ENCODE results near the gene LRP3. TPM values are rescaled to one million over a fixed set of nuclear protein-coding genes. Genes with fewer than 3 reads are reported as not detected.
"Not testable (repeated sequence)": the region's sequence is repeated elsewhere in the genome, so short reads cannot be mapped to it uniquely, and the experiment has no call there.

The LRP3 gene
- total RNA-seq, 6 donors from 2014 or later = 8.2 to 29.7 (median 19.0) TPM

DNA sequence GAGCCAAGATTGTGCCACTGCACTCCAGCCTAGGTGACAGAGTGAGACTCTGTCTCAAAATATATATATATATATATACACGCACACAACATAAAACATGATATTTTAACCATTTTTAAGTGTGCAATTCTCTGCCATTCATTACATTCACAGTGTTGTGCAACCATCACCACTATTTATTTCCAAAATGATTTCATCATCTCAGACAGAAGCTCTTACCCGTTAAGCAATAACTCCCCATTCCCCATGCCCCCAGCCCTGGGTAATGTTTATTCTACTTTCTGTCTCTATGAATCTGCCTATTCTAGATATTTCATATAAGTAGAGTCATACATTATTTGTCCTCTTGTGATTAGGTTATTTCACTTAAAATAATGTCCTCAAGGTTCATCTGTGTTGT lies 42.0 kb upstream of the LRP3 start:
- Histone ChIP-seq H3K27me3 (no peaks in the 10 kb centered on the region), H3K36me3 (no peaks in the 10 kb centered on the region), H3K4me3 (no peak overlapping the region), H3K9me3 (no peaks in the 10 kb centered on the region), H3K27ac (no peak overlapping the region), H3K4me1 (peaks cover 0 to 6% (median 0%) of the 10 kb centered on the region in 4 donors)
- WGBS, 2 donors = 30 to 74% methylated on average over 2 of the region's 2 CpGs
- TF ChIP-seq EP300 (IDR thresholded peaks at IDR 0.05) (no peak), POLR2A (IDR thresholded peaks at IDR 0.05) (no peak), POLR2AphosphoS5 (IDR thresholded peaks at IDR 0.05) (no peak)
- TF ChIP-seq, protein P1, sequence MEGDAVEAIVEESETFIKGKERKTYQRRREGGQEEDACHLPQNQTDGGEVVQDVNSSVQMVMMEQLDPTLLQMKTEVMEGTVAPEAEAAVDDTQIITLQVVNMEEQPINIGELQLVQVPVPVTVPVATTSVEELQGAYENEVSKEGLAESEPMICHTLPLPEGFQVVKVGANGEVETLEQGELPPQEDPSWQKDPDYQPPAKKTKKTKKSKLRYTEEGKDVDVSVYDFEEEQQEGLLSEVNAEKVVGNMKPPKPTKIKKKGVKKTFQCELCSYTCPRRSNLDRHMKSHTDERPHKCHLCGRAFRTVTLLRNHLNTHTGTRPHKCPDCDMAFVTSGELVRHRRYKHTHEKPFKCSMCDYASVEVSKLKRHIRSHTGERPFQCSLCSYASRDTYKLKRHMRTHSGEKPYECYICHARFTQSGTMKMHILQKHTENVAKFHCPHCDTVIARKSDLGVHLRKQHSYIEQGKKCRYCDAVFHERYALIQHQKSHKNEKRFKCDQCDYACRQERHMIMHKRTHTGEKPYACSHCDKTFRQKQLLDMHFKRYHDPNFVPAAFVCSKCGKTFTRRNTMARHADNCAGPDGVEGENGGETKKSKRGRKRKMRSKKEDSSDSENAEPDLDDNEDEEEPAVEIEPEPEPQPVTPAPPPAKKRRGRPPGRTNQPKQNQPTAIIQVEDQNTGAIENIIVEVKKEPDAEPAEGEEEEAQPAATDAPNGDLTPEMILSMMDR (IDR thresholded peaks at IDR 0.05) = no peak
- ATAC-seq (ENCODE audit: low FRiP score in 2 of 2) = no peak
- DNase-seq = no peak

DNA sequence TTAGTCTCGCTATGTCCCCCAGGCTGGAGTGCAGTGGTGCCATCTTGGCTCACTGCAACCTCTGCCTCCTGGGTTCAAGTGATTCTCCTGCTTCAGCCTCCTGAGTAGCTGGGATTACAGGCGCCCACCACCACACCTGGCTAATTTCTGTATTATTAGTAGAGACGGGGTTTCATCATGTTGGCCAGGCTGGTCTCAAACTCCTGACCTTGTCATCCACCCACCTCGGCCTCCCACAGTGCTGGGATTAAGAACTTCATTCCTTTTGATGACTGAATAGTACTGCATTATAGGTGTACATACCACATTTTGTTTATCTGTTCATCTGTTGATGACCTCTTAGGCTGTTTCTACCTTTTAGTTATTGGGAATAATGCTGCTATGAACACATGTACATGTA lies 41.5 kb upstream of the LRP3 start:
- not testable (repeated sequence) for H3K4me1 ChIP-seq; H3K36me3 ChIP-seq; H3K4me3 ChIP-seq; ATAC-seq (ENCODE audit: low FRiP score in 2 of 2); H3K9me3 ChIP-seq; H3K27me3 ChIP-seq; H3K27ac ChIP-seq; DNase-seq
- 60 to 87% methylated on average over 4 of the region's 4 CpGs for WGBS, 2 donors

DNA sequence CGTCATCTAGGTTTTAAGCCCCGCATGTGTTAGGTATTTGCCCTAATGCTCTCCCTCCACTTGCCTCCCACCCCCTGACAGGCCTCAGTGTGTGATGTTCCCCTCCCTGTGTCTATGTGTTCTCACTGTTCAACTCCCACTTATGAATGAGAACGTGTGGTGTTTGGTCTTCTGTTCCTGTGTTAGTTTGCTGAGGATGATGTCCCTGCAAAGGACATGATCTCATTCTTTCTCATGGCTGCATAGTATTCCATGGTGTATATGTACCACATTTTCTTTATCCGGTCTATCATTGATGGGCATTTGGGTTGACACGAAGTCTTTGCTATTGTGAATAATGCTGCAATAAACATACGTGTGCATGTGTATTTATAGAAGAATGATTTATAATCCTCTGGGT lies 39.8 kb upstream of the LRP3 start:
- H3K9me3 ChIP-seq; DNase-seq; ATAC-seq (ENCODE audit: low FRiP score in 2 of 2); H3K36me3 ChIP-seq; H3K4me1 ChIP-seq; H3K27me3 ChIP-seq; H3K27ac ChIP-seq; H3K4me3 ChIP-seq: not testable (repeated sequence)
- WGBS, 2 donors = 82 to 88% methylated on average over 6 of the region's 6 CpGs

DNA sequence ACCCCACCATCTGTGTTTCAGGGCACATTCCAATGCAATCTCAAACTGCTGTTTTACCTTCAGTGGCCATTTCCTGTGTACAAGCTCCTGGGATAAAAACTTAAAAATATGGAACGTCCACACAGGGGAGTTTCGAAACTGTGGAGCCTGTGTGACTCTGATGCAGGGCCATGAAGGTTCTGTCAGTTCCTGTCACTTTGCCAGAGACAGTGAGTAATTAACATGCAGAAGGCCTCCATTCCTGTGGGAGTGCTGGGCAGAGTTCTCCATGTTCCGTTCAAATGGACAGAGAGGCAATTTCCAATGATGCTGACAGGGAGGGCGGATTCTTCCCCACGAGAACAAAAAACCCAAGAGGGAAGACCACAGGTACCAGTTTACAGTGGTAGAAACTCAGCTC lies 37.8 kb upstream of the LRP3 start:
- TF ChIP-seq POLR2AphosphoS5 (IDR thresholded peaks at IDR 0.05) = no peak
- TF ChIP-seq, protein P1 (IDR thresholded peaks at IDR 0.05) = no peak
- Histone ChIP-seq H3K27ac (no peak overlapping the region), H3K4me3 (no peak overlapping the region), H3K9me3 (no peaks in the 10 kb centered on the region), H3K27me3 (no peaks in the 10 kb centered on the region), H3K4me1 (peaks cover 0 to 9% (median 2%) of the 10 kb centered on the region in 4 donors), H3K36me3 (no peaks in the 10 kb centered on the region)
- DNase-seq (no peak), ATAC-seq (ENCODE audit: low FRiP score in 2 of 2) (no peak)
- 69 to 71% methylated on average over 5 of the region's 5 CpGs for WGBS, 2 donors

DNA sequence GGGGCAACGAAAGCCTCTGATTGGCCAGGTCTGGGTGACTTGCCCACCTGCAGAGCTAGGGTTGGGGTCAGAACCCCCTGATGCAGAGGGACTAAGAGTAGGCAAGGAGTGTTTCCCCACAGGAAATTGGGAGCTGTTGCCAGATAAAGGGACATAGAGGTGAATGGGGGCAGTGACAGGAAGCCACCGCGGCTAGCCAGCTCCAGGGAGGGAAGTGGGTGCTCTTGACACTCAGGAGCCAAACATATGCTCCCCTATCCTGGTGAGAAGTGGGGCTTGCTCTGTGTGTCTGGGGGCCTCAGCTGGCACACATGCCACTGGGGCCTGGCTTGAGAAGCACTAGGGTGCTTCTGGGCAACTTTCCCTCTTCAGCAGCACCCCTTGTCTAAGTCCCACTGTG lies 36.2 kb upstream of the LRP3 start:
- H3K36me3 ChIP-seq = no peaks in the 10 kb centered on the region
- no peaks in the 10 kb centered on the region for H3K9me3 ChIP-seq
- no peak overlapping the region for H3K27ac ChIP-seq
- TF ChIP-seq POLR2A (IDR thresholded peaks at IDR 0.05) (no peak), POLR2AphosphoS5 (IDR thresholded peaks at IDR 0.05) (no peak), EP300 (IDR thresholded peaks at IDR 0.05) (no peak)
- TF ChIP-seq, protein P1 (IDR thresholded peaks at IDR 0.05) = no peak
- WGBS, 2 donors = 50 to 51% methylated on average over 3 of the region's 3 CpGs
- no peak overlapping the region for H3K4me3 ChIP-seq
- DNase-seq (no peak), ATAC-seq (ENCODE audit: low FRiP score in 2 of 2) (no peak)
- H3K4me1 ChIP-seq = peaks cover 0 to 4% (median 2%) of the 10 kb centered on the region in 4 donors
- no peaks in the 10 kb centered on the region for H3K27me3 ChIP-seq

DNA sequence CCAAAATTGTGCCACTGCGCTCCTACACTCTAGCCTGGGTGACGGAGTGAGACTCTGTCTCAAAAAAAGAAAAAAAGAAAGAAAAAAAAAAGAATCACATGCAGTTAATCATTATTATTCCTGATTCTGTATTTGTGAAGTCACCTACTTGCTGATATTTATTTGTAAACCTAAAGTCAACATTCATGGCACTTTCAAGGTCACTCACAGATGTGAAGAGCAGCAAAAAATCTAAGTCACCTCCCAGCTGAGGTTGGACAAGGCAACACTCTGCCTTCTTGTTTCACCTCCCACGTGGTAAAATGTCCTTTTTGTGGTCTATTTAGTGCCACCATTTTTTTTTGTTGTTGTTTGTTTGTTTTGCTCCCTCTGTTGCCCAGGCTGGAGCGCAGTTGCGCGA lies 35.8 kb upstream of the LRP3 start:
- TF ChIP-seq POLR2A (IDR thresholded peaks at IDR 0.05) (no peak), EP300 (IDR thresholded peaks at IDR 0.05) (no peak), POLR2AphosphoS5 (IDR thresholded peaks at IDR 0.05) (no peak)
- TF ChIP-seq, protein P1 (IDR thresholded peaks at IDR 0.05) = no peak
- Histone ChIP-seq H3K27me3 (no peaks in the 10 kb centered on the region), H3K36me3 (no peaks in the 10 kb centered on the region), H3K9me3 (no peaks in the 10 kb centered on the region), H3K27ac (no peak overlapping the region), H3K4me3 (no peak overlapping the region), H3K4me1 (peaks cover 0 to 4% (median 2%) of the 10 kb centered on the region in 4 donors)
- DNase-seq = no peak
- ATAC-seq (ENCODE audit: low FRiP score in 2 of 2) = no peak
- 86% methylated on average over 6 of the region's 6 CpGs for WGBS, 2 donors

Data from upper lobe of left lung (tissue), 6 donors.